HCT116 (cell line): Measurements from ENCODE around the gene HHAT.

Experiments used
- CEBPB ChIP-seq: IDR thresholded peaks from 2 replicates; pipeline ENCODE4 v1.6.1; 2012; ENCODE audit warnings: low read depth
- CTCF ChIP-seq, 3 experiments: fragments of 200-600 bp in 1 of 3; sonication (generic) in 1 of 3; IDR thresholded peaks in 2 of 3; conservative IDR thresholded peaks in 1 of 3; 2 replicates each; pipeline ENCODE4 v1.5.1; 2012 to 2017; ENCODE audit warnings: low read depth in 2 of 3, low read length in 2 of 3, antibody characterized with exemption in 1 of 3, borderline replicate concordance in 1 of 3, control low read depth in 1 of 3, mild to moderate bottlenecking in 1 of 3, mixed read lengths in 1 of 3, mixed run types in 1 of 3, moderate library complexity in 1 of 3; ENCODE audit not compliant: insufficient read depth in 1 of 3
- EZH2 ChIP-seq: fragments of 200-600 bp; sonication (generic); IDR thresholded peaks from 2 replicates; pipeline ENCODE4 v1.6.1; 2017; ENCODE audit warnings: antibody characterized with exemption, mixed run types
- EZH2phosphoT487 ChIP-seq: fragments of 200-600 bp; IDR thresholded peaks from 2 replicates; pipeline ENCODE4 v1.6.1; 2018; ENCODE audit warnings: antibody characterized with exemption, borderline replicate concordance
- POLR2A ChIP-seq: IDR thresholded peaks from 2 replicates; pipeline ENCODE4 v1.7.0; 2011; ENCODE audit warnings: borderline replicate concordance; ENCODE audit not compliant: insufficient read depth, insufficient read length; ENCODE audit errors: extremely low read depth
- POLR2AphosphoS5 ChIP-seq: IDR thresholded peaks from 2 replicates; pipeline ENCODE4 v1.6.1; 2011; ENCODE audit warnings: mild to moderate bottlenecking, low read depth, low read length, moderate library complexity
- RAD21 ChIP-seq: IDR thresholded peaks from 2 replicates; pipeline ENCODE4 v1.6.1; 2012; ENCODE audit warnings: low read depth, mild to moderate bottlenecking
- SIN3A ChIP-seq: IDR thresholded peaks from 2 replicates; pipeline ENCODE4 v1.6.1; 2012; ENCODE audit warnings: low read depth
- SRF ChIP-seq: IDR thresholded peaks from 2 replicates; pipeline ENCODE4 v1.6.1; 2012; ENCODE audit warnings: low read depth
- TCF7L2 ChIP-seq: IDR thresholded peaks from 2 replicates; pipeline ENCODE4 v1.7.0; 2011; ENCODE audit warnings: borderline replicate concordance, inconsistent platforms; ENCODE audit not compliant: insufficient read depth, insufficient read length; ENCODE audit errors: extremely low read depth
- YY1 ChIP-seq: IDR thresholded peaks from 2 replicates; pipeline ENCODE4 v1.6.1; 2011; ENCODE audit warnings: low read length, low read depth, moderate library complexity, mild to moderate bottlenecking; ENCODE audit not compliant: insufficient replicate concordance; ENCODE audit errors: extremely low read depth
- ZBTB33 ChIP-seq: IDR thresholded peaks from 2 replicates; pipeline ENCODE4 v1.6.1; 2011; ENCODE audit warnings: mild to moderate bottlenecking, low read length, moderate library complexity; ENCODE audit not compliant: insufficient replicate concordance; ENCODE audit errors: extremely low read depth
- ZFX ChIP-seq: fragments of 450-650 bp; IDR thresholded peaks from 2 replicates; pipeline ENCODE4 v1.6.1; 2017

GRCh38 chr1:210597555-210598134 is 268.9 kb downstream of the HHAT start:
- no peak for TF ChIP-seq CTCF (IDR thresholded peaks at IDR 0.05 in 2 of 3, conservative IDR thresholded peaks at IDR 0.05 in 1 of 3; ENCODE audit: borderline replicate concordance in 1 of 3, insufficient read depth in 1 of 3, low read depth in 2 of 3, low read length in 2 of 3)
- no peak for TF ChIP-seq SIN3A
- no peak for TF ChIP-seq POLR2AphosphoS5
- TF ChIP-seq EZH2: no peak
- no peak for TF ChIP-seq TCF7L2
- no peak for TF ChIP-seq POLR2A
- TF ChIP-seq YY1: no peak
- TF ChIP-seq EZH2phosphoT487: no peak
- TF ChIP-seq CEBPB: no peak
- TF ChIP-seq ZFX: no peak
- TF ChIP-seq ZBTB33: no peak
- no peak for TF ChIP-seq SRF
- TF ChIP-seq RAD21: no peak
